BJ (cell line): ENCODE data around the gene CKLF. TPM values are rescaled to one million over a fixed set of nuclear protein-coding genes. Genes with fewer than 3 reads are reported as not detected.

Experiments used
- CTCF ChIA-PET: fragments of 350-600 bp; formaldehyde crosslinking; extraction: SDS; loops from one replicate; lab custom pipeline; 2021; ENCODE audit warnings: antibody characterized with exemption, inconsistent platforms; lab: Yijun Ruan, JAX
- POLR2A ChIA-PET: fragments of 300-600 bp; sonication (Branson Sonifier 250); formaldehyde crosslinking; extraction: SDS; loops from one replicate; lab custom pipeline; 2021; ENCODE audit warnings: antibody characterized with exemption; lab: Charles Lee
- DNase-seq: peaks from one replicate; pipeline ENCODE4 v3.0.0-alpha.2; 2011; ENCODE audit warnings: low read depth
- H3K27me3 ChIP-seq: 2 replicates; pipeline ENCODE4 v1.6.0; 2011; ENCODE audit warnings: low read length; ENCODE audit not compliant: control insufficient read depth, insufficient read depth
- H3K36me3 ChIP-seq: 2 replicates; pipeline ENCODE4 v1.5.1; 2011; ENCODE audit warnings: low read length; ENCODE audit not compliant: control insufficient read depth, insufficient read depth
- H3K4me3 ChIP-seq: 2 replicates; pipeline ENCODE4 v1.5.1; 2011; ENCODE audit warnings: low read depth, mild to moderate bottlenecking, control low read depth, low read length
- CTCF ChIP-seq: IDR thresholded peaks from 2 replicates; pipeline ENCODE4 v1.5.1; 2011; ENCODE audit warnings: low read depth, mild to moderate bottlenecking, control low read depth, inconsistent platforms, low read length, moderate library complexity; ENCODE audit not compliant: insufficient read depth
- polyA plus RNA-seq: library from polyadenylated mRNA; depleted of rRNA; stranded (reverse); fragments of >200 nt; gene quantifications from 2 replicates; pipeline ENCODE4 v1.2.3, GENCODE V29; 2011

The CKLF gene
- polyA plus RNA-seq, 1 experiment = 60.8 TPM

- TF ChIP-seq CTCF = no peak
- ChIA-PET CTCF (interaction anchor here (1.1 to 1.5 kb wide), 3 partner anchors 18 to 190 kb away, joined by 3 read pairs; partner anchors contain the start of gene CMTM2), POLR2A (no interaction called here)
- Histone ChIP-seq H3K36me3 (no peaks in the 10 kb centered on the region), H3K4me3 (no peak overlapping the region), H3K27me3 (peaks cover 3% of the 10 kb centered on the region)
- no peak for DNase-seq
Measured at GRCh38 chr16:66596986-66597848, 44.8 kb downstream of the CKLF start.

DNA sequence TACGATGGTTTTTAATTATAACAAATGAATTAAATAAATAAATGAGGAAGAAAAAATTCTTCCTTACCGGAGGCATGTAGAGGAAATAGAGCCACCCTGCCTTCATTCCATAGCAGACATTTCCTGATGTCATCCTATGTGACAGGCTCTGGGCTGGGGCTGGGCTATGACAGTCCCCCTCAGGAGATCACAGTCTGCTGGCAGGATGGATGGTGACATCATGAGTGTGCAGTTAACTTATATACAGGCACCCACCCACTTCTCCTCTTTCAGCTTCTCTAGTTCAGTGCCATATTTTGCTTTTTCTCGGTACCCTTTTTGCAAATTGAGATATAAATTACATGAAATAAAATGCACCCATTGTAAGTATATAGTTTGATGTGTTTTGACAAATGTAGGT, 45.7 kb downstream of the CKLF start:
- peaks cover 4% of the 10 kb centered on the region for H3K27me3 ChIP-seq
- POLR2A ChIA-PET = no interaction called here

GRCh38 chr16:66599726-66600125, 47.4 kb downstream of the CKLF start:
- ChIA-PET CTCF (interaction anchor here (1.0 kb wide), 1 partner anchor 10 kb away, joined by 3 read pairs; no protein-coding TSS in a partner anchor), POLR2A (no interaction called here)
- Histone ChIP-seq H3K4me3 (no peak overlapping the region), H3K27me3 (peaks cover 4% of the 10 kb centered on the region), H3K36me3 (no peaks in the 10 kb centered on the region)
- DNase-seq = no peak
- TF ChIP-seq CTCF = no peak

More for the DNA sequence above, 45.7 kb downstream of the CKLF start:
- no peak for DNase-seq
- Histone ChIP-seq H3K4me3 (no peak overlapping the region), H3K36me3 (no peaks in the 10 kb centered on the region)
- CTCF ChIA-PET = interaction anchor here (1.2 to 1.5 kb wide), 2 partner anchors 19 to 38 kb away, joined by 3 read pairs; partner anchors contain the start of gene CMTM2
- TF ChIP-seq CTCF = no peak

- TF ChIP-seq CTCF = no peak
- CTCF ChIA-PET = no interaction called here
- no peaks in the 10 kb centered on the region for H3K36me3 ChIP-seq
Measured at GRCh38 chr16:66600477-66600876, 48.1 kb downstream of the CKLF start.

GRCh38 chr16:66601471-66601870, 49.1 kb downstream of the CKLF start:
- POLR2A ChIA-PET = interaction anchor here (0.7 kb wide), 1 partner anchor 150 kb away, joined by 6 read pairs; the partner anchor contains the start of gene DYNC1LI2
- H3K36me3 ChIP-seq = peaks cover 2% of the 10 kb centered on the region; the same call in 1 of the 2 replicates
- no peak overlapping the region for H3K4me3 ChIP-seq
- DNase-seq = no peak
- TF ChIP-seq CTCF = no peak
- CTCF ChIA-PET = interaction anchor here (0.5 to 1.2 kb wide), 3 partner anchors 12 to 93 kb away, joined by 3 read pairs; no protein-coding TSS in a partner anchor
- H3K27me3 ChIP-seq = peaks cover 2% of the 10 kb centered on the region; the same call in 1 of the 2 replicates

More at GRCh38 chr16:66600477-66600876, 48.1 kb downstream of the CKLF start:
- Histone ChIP-seq H3K27me3 (peaks cover 2% of the 10 kb centered on the region; the same call in 1 of the 2 replicates), H3K4me3 (no peak overlapping the region)
- POLR2A ChIA-PET = no interaction called here
- no peak for DNase-seq
